ENCODE data around the gene SLC1A7.
"Not testable (repeated sequence)": the region's sequence is repeated elsewhere in the genome, so short reads cannot be mapped to it uniquely, and the experiment has no call there.

Gene SLC1A7
- long read RNA-seq, donor 1, result 0 reads
- long read RNA-seq, donor 2, result 0 reads
- long read RNA-seq, donor 3, result 0 reads
- long read RNA-seq, donor 4, result 0 reads
- long read RNA-seq, donor 5, result 0 reads
- long read RNA-seq, donor 6, result 0 reads
- long read RNA-seq, donor 7, result 0 reads
- long read RNA-seq, donor 8, result 0 reads

DNA sequence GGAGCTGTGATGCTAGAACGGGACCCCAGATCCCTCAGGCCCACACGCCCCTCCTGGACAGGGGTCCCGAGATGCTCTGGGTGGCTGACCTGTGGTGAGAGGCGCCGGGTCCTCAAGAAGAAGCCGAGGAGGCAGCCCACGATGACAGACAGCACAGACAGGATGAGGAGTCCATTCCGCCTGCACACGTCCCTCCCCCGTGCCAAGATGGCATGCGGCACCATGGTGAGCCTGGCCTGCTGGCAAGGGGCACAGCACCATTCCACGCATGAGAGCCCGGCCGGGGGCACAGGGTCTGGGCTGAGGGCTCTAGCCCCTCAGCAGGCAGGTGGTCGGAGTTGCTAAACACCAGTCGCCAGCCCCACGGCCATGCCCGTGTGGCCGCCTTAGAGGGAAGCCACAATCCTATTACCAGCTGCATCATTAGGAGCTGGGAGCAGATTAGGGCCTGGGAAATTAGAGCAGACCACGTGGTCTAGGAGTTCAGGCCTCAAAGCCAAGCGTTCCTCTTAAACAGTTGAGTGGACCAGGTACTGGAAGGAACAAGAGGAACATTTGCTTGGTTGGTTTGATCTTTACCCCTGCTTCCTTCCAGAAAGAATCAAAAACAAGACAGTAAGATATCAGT is at the start of gene SLC1A7:
SLC1A7 (minus strand) TSS at position 413 of the 628 bp plus-strand sequence; CDS start at position 224, 189 bp downstream.
- no peak for DNase-seq

DNA sequence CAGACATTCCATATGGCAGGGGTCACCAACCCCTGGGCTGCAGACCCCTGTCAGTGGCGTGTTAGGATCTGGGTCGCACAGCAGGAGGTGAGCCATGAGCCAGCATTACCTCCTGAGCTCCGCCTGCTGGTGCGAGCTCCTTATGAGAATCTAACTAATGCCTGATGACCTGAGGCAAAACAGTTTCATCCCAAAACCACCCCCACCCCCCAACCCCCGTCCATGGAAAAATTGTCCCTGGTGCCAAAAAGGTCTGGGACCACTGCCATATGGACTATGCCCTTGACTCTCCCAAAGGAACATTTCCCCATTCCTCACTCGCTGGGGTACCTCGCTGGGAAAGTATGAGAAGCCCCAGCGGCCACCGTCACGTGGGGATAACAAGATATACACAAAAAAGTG is 47.8 kb upstream of the SLC1A7 start:
- DNase-seq, result no peak

DNA sequence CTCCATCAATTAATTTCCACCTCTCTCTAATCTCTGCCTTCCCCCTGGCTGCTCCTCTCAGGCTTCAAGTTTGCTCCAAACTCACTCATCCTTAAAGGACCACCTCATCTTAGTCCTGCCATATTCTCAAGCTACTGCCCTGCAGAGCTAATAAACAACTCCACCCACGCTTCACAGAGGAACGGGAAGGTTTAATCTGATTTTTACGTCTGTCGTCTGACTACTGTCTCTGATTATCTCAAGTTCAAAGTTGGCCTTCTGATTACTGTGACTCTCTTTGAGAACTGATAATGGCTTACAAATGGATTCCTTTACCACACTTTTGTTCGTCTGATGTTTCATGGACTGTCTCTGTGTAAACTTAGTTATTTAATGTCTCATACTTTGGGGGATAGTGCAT is 46.6 kb upstream of the SLC1A7 start:
- no peak for DNase-seq

DNA sequence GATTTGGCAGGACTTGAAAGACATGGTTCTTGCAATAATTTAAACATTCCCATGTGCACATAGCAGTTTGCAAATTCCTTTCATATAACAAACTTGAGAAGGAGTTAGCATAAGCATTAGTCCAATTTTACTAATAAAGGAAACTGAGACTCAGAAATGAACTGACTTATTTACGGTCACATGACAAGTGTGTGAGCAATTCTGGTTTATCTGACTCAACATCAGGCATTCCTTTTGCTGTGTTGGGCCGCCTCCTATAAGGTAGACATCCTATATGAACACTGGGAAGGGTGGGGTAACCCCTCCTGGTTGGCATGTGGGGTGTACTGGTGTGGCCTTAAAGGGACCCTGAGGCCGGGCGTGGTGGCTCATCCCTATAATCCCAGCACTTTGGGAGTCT is 45.7 kb upstream of the SLC1A7 start:
- DNase-seq, result no peak

DNA sequence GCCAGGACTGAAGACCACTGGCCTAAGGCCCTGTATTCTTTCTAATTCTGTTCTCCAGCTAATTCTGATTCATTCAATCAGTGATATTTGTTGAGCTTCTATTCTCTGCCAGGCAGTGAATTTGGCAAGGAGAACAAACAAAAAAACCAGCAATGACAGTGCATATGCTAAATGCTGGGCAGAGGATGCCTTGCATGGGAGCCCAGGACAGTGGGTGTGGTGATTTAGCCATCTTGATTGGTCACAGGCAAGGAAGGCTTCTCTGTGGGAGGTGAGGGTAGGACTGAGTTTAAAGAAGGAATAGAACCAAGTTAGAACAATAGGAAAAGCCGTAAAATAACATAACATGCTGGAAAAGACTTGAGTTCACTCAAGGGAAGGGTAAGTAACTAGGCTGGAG is 45.0 kb upstream of the SLC1A7 start:
- DNase-seq, result no peak

DNA sequence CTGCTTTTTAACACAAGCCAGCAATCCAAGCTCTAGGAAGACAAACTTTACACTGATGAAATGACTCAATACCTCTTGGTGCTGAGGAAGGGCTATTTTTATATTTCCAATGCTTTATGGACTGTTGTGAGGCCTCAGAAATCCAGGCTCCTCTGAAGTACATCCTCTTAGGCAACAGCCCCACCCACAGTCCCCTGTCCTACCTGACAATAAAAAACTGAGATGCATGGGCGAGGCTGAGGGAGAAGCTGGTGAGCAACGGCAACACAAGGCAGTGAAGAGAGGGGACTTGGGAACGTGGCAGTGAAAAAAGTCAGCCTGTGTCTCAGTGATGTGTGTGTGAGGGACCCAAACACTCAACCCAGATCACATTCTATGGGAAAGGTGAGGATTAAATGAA is 44.1 kb upstream of the SLC1A7 start:
- no peak for DNase-seq

DNA sequence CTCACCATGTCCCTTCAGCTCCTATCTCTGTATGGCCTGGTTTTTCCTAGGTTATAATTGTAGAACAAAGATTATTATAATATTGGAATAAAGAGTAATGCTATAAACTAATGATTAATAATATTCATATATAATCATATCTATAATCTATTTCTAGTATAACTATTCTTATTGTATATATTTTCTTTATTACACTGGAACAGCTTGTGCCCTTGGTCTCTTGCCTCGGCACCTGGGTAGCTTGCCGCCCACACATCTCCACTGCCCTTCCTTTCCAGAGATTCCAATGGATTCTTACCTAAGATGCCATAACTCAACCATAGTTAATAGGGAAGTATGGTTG is 43.5 kb upstream of the SLC1A7 start:
- DNase-seq, result not testable (repeated sequence)

DNA sequence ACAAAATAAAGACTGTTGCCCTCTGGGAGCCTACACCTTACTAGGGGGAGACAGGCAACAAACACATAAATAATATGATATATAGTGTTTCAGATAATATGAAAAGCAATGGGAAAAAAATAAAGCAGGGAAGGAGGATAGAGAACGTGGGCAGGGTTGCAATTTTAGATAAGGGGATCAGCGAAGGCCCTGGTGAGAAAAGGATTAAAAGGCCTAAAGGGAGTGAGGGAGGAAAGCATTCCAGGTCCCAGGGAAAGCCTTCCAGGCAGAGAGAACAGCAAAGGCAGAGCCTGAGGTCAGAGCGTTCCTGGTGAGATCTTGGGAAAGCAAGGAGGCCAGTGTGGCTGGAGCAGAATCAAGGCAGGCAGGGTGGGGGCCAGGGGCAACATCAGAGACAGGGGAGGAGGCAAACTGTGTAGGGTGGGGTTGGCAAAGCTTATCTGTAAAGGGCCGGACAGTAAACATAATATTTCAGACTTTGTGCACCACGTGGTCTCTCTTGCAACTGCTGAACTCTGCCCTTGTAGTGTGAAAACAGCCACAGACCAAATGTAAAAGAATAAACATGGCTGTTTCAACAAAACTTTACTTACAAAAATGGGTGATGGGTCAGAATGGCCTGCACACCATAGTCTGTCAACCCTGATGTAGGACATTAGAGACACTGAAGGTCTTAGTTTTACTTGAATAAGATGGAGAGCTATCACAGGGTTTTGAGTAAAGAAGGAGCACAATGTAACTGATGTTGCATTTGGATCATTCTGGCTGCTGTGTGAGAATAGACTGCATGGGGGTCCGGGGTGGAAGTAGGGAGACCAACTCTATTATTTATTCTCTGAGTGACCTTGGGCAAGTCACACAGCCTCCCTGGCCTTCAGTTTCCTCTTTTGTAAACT is 40.9 kb upstream of the SLC1A7 start:
- no peak for DNase-seq

DNA sequence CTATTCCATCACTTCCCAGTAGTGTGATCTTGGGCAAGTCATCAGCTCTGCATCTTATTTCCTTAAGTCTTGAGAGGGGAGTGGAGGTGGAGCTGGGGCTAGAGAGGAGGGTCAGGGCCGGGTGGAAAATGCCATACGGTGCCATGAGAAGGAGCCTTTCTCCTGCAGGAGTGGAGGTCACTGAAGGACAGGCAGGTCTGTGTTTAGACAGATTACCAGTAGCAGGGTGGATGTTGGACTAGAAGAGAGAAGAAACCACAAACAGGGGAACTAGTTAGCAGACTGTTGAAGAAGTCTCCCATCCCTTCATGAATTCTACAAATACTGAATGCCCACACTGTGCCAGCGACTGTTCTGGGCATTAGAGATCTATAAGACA is 40.3 kb upstream of the SLC1A7 start:
- DNase-seq, result no peak

DNA sequence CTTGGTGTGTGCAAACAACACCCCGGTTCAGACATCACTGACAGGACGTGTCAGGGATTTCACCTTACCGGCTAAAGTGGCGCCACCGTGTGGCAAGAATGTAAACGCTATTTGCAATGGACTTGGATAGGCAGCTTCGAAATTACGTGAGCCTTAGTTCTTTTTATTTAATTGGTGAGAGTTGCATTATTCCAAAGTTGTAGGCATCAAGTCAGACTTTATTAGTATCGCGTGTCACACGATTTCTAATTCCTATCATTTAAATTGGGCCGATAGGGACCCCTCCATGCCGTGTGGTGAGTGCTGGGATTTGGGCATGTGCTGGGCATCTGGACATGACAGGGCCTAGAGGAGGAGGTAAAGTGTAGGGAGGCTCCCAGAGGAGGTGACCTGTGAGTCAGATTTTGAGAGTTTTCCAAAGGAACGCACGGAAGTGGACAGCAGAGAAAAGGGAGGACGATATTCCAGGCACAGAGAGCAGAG is 39.7 kb upstream of the SLC1A7 start:
- peak; percentile 38 for DNase-seq

DNA sequence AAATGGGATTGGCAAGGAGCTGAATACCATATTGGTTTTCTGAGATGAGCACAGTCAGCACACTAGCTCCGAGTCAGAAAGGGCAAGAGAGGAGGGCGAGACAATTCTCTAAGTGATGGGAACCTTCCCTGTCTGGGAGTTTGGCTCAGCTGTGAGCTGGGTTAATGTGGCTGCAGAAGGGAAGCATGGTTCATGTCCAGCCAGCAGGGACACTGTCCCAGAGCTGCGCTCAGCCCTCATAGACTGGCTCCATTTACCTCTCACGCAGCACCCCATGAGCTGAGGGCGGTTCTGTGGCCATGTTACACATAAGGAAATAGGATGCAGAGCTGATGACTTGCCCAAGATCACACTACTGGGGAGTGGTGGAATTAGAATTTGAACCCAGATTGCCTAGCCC is 38.5 kb upstream of the SLC1A7 start:
- no peak for DNase-seq

DNA sequence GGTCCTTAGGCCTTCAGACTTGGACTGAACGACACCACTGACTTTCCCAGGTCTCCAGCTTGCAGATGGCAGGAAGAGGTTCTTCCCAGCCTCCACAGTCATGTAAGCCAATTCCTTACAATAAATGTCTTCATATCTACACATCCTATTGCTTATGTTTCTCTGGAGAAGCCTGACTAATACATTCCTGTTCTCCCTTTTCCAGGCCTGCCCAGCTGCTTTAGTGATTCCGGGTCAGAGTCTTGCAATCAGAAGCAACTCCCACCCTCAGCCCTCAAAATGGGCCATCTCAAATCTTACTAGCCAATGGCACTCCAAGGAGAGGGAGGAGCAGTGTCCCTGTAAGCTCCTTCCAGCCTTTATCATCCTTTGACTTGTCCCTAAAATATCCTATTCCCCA is 37.8 kb upstream of the SLC1A7 start:
- no peak for DNase-seq

DNA sequence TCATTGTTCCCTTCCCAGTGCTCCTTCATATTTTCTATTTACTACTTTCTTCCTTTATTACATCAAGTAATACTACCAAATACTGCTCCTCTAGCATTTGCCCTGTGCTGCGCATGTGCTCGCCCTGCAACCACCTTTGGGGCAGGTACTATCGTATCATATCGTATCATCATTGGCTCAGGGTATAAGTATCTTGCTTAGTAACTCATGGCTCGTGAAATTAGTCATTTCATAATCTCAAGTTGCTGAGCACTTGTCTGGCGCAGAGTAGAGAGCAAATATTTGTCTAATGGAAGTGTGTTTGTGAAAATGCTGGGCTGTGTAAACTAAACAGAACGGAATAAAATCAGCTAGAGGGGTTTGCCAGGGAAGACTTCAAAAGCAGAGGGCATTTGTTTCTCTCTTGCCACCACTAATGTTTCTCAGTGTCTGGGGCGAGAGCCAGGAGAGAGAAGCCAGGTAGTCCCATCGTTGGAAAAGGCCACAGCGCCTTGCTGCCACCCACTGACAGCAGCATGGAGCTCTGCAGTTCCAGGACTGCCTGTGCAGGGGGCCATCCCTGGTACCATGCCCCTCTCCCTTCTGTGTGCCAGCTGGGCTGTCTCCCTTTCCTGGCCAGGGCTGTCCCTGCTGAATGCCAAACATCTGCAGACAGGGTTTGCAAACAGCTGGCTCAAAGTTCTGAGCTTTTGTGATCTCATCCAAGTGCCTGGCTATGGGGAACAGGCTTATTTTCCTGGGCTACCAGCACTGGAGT is 34.2 kb upstream of the SLC1A7 start:
- DNase-seq, result no peak

DNA sequence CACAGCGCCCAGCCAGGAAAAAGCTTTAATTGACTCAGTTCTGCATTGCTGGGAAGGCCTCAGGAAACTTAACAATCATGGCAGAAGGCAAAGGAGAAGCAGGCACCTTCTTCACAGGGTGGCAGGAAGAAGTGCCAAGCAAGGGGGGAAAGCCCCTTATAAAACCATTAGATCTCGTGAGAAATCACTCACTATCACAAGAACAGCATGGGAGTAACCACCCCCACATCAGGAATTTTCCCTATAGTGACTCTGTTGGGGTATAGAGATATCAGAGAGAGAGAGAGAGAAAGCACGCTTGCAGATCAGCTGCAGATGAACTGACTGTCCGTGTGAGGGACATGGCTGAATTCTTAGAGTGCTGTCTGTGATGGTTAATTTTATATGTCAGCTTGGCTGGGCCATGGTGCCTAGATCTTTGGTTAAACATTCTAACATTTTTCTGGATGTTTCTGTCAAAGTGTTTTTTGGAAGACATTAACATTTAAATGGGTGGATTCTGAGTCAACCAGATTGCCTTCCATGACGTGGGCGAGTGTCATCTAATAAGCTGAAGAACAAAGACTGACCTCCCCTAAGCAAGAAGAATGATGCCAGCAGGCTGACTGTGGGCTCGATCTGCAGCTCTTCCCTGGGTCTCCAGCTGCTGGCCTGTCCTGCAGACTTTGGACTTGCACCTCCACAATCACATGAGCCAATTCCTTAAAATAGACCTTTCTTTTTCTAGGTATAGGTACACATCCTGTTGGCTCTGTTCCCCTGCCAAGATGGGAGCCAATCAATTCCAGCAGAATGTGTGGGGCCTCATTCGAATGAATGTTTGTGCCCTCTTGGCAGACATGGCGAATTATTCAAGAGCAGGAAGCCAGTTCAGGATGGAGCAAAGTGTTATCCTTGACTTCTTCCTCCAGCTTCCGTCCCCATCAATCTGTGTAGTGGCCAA is 32.8 kb upstream of the SLC1A7 start:
- DNase-seq, result no peak

DNA sequence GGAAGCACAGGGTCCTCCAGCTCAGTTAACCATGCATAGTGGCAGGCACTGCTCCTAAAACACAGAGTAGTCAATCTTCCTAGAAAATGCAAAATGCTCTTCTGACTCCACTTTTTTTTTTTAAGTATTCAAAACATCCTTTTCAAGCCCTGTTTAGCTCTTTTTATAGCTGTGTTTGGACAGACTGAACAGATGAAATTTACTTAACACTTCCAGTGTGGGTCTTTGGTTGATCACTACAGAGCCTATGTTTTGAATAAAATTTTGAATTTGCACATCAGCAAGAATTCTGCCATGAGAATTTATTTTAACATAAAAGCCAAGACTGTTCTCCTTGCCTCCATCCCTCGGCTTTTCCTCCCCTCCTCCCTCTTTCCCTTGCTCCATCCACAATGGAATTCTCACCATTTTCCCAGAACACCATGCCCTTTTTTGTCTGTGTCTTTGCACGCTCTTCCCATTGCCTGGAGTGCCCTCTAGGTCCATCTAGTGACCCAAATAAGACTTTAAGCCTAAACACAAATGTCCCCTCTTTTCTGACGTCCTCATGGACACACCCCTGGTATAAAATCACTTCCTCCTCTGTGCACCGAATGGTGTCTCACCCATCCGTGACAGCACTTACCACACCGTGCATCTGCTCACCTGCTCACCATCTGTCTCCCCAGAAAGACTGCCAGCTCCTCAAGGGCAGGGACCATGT is 30.1 kb upstream of the SLC1A7 start:
- DNase-seq, result no peak

DNA sequence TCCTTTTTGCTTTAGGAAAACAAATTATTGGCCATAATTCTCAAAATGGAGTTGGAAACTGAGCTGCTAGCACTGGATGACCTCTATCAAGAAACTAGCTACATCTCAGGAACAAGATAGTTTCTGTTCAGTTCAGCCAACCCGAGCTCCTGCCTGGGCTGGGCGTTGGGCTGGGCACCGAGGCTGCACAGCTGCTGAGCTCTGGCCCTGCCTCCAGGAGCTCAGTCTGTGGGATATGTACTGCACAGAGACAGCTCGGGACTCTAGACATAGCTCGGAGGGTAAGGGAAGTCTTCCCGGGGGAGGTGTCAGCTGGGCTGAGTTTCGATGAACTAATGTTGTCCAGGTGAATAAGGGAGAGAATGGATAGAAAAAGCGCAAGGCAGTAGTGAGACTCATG is 24.5 kb upstream of the SLC1A7 start:
- no peak for DNase-seq

DNA sequence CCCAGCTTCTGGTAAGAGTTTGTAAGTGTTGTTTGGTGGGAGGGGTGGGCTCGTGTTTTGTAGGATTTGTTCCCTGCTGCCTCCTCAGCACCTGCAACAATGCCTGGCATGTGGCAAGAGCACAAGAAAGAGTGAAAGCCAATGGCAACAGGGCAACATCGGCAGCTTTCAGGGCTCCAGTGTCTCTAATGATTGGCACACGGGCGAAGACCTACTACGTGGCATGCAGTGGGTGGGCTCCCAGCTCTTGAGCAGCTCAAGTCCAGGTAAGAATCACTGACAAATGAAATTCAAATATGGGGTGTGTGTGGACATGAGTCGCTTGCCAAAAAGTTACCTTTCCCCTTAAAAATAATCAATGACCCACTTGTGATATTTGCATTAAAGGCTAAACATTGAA is 23.9 kb upstream of the SLC1A7 start:
- DNase-seq, result no peak

DNA sequence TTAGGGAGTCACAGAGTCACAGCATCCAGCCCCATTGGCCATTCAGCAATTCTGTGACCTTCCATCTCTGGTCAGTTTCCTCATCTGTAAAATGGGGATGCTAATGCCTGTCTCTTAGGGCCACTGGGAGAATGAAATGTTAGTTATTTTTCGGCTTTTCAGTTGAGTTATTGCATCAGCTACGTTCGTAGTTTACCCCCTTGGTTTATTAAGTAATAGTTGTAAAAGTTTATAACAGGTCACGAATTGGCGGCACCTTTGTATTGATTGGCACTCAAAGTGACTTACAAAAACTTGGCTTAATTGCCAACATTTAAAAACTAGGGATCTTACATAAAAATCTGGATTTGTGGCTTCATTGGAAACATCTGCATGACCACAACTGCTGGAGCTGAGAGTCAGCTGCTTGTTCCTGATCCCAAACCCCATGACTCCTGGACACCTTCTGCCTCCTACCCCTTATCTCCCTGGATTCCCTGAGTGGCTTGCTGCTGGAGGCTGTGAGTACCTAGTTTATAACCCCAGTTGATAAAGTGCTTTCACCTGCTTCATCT is 23.0 kb upstream of the SLC1A7 start:
- no peak for DNase-seq

DNA sequence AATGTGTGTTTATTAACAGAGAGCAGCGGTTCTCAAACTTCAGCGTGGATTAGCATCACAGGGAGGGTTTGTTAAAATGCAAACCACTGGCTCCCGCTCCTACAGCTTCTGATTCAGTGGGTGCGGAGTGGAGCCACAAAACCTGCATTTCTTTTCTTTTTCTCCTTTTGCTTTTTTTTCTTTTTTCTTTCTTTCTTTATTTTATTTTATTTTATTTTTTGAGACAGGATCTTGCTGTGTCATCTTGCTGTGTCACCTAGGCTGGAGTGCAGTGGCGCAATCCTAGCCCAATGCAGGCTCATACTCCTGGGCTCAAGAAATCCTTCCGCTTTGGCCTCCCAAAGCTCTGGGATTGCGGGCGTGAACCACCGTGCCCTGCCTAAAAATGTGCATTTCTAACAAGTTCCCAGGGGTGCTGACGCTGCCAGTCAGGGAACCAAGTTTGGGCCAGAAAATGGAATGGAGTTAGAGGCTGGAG is 20.9 kb upstream of the SLC1A7 start:
- no peak for DNase-seq

DNA sequence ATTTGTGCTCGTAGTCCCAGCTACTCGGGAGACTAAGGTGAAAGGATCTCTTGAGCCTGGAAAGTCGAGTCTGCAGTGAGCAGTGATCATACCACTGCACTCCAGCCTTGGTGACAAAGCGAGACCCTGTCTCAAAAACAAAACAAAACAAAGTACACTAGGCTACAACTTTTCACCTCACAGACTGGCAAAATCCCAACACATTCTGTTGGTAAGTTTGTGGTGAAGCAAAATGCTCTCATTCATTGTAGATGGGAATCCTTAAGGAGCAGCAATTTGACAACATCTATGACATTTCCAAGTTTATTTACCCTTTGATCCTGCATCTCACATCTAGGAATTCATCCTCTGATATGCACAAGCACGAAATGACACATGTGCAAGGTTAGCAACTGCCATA is 20.2 kb upstream of the SLC1A7 start:
- DNase-seq, result no peak

DNA sequence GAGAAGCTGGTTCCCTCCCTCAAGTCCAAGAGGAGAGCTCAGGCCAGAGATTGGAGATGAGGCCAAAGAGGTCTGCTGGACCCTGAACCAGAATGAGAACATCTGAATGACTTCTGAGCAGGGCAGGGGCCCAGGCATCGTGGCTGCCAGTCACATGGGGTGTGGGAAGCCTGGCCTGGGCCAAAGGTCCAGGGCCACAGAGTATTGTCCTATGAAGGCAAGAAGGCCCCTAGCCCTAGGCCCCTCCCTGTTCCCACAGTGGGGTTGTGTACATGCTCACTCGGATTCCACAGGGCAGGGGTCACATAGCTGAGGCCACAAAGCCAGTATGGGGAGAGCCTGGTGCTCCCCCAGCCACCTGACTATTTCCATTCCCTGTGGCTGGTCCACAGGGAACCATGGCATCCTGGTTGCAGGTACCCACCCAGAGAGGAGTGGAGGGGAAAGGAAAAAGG is 18.5 kb upstream of the SLC1A7 start:
- no peak for DNase-seq
